ENCODE measurements around the gene UVRAG.

Gene UVRAG

GRCh38 chr11:75910426-75911145 is 95.6 kb downstream of the UVRAG start:
- no peak for TF ChIP-seq CTCF (IDR thresholded peaks at IDR 0.05)

DNA sequence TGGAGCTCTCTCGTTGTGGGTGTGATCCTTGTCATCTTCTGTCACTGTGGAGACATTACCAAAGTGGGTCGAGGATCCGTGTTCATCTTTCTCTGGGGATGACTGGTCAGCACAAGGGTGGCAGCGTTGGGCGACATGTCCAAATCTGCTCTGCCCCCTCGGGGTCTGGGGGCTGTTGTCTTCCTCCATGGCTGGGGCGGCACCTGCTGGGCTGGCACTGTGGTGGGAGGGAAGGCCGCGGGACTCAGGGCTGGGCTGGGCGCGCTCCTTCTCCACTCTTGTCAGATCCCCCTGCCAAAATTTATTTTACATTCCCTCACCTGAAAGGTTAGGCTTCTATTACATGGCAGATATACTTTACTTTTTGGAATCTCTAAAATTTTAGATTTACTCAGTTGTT is 96.4 kb downstream of the UVRAG start:
- no peak for TF ChIP-seq CTCF (IDR thresholded peaks at IDR 0.05)

DNA sequence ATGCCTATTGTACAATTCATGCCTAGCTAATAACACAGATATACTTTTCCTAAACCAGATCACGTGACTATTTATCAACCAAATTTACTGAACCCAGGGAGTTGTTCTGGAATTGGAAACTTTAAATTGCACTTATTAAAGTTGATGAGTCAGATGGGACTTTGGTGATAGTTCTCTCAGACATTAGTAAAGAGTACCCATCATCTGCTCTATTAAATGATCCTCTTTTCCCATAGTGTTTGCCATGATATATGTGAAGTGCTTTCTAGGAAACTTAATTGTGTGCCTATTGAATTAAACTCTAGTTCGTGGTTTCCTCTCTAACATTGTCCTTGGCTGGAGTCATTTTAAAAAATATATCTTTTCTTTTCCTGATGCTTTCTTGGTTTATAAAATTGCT is 99.0 kb downstream of the UVRAG start:
- TF ChIP-seq CTCF (IDR thresholded peaks at IDR 0.05), result no peak

DNA sequence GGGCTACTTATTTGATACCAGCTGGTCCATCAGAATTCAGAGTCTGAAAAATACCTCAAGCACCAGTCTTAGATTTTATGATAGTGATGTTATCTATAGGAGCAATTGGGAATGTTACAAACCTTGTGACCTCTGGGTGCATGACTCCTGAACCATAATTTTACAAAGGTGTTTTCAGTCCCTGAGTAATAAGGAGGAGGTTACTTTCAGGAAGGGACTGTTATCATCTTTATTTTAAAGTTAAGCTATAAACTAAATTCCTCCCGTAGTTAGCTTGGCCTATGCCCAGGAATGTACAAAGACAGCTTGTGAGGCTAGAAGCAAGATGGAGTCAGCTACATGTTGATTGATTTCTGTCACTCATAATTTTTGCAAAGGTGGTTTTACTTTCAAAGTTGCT is 101.9 kb downstream of the UVRAG start:
- TF ChIP-seq CTCF (IDR thresholded peaks at IDR 0.05), result no peak

DNA sequence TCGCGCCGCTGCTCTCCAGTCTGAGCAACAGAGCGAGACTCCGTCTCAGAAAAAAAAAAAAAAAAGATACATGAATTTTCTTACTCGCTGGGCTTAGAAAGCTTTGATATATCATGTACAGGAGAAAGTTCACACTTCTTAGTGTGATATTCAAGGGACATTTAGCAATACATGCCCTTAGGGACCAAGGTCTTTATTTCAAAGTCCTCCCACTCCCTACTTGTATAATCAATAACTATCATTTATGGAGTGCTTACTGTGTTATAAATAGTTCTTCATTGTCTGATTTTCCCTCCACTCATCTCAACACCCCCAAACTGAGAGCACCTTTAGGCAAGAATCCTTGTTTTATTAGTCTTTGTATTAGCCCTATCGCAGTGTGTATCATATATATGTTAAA is 103.3 kb downstream of the UVRAG start:
- TF ChIP-seq CTCF (IDR thresholded peaks at IDR 0.05), result no peak

DNA sequence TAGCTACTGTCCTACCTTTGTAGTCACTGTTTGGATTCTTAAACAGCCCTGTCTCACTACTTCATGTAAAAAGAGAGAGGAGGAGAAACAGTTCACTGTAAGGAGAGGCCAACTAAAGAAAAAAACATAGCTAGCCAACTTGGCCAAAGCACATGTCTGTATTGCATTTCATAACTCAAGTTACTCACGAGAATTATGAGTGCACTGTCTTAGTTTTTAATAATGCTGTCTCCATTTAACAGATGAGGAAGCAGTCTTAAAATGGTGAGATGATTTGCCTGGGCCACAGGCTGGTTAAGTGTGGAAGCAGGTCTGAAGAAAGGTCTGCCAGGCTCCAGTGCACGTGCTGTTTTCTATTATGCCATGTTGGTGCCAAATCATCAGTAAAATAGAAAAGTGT is 104.5 kb downstream of the UVRAG start:
- TF ChIP-seq CTCF (IDR thresholded peaks at IDR 0.05), result no peak

- no peak for TF ChIP-seq CTCF (IDR thresholded peaks at IDR 0.05)
Observed at GRCh38 chr11:75920848-75921247, 105.8 kb downstream of the UVRAG start.

DNA sequence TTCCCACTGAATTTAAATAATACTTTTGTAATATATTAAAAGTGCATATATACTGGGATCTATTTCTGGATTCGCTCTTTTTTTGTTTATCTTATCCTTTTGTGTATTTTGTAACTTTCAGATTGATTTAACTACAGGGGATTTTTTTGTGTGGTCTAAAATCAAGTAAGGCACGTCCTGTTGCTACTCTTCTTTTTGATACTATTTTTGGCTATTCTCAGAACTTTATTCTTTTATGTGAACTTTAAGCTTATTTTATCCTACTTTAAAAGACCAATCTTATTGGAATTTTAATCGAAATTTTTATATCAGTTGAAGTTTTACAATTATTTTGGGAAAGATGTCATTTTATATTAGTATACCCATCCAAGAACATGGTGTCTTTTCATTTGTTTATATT is 106.8 kb downstream of the UVRAG start:
- no peak for TF ChIP-seq CTCF (IDR thresholded peaks at IDR 0.05)
